SK-N-SH (cell line): Measurements from ENCODE around the gene CCDC187.

Experiments used
- CHD2 ChIP-seq: fragments of 150-350 bp; IDR thresholded peaks from 2 replicates; pipeline ENCODE4 v1.6.1; 2018; ENCODE audit warnings: low read length; ENCODE audit not compliant: partially characterized antibody
- EP300 ChIP-seq, 2 experiments: IDR thresholded peaks; 2 replicates each; pipeline versions ENCODE4 v1.4.0 to v1.6.1; 2012; ENCODE audit warnings: borderline replicate concordance in 1 of 2, low read depth in 1 of 2, low read length in 1 of 2
- EZH2phosphoT487 ChIP-seq: fragments of 200-600 bp; sonication (generic); IDR thresholded peaks from 2 replicates; pipeline ENCODE4 v1.6.1; 2017; ENCODE audit warnings: low read depth, mixed run types, mild to moderate bottlenecking, antibody characterized with exemption, moderate library complexity, borderline replicate concordance
- GATA2 ChIP-seq: sonication (generic); formaldehyde crosslinking; IDR thresholded peaks from 2 replicates; pipeline ENCODE4 v1.5.0; 2020; ENCODE audit warnings: mild to moderate bottlenecking, missing genetic modification reagents
- MEF2A ChIP-seq: IDR thresholded peaks from 2 replicates; pipeline ENCODE4 v1.4.0; 2012; ENCODE audit warnings: low read depth, borderline replicate concordance
- POLR2AphosphoS5 ChIP-seq: IDR thresholded peaks from 2 replicates; pipeline ENCODE4 v1.6.1; 2012; ENCODE audit warnings: low read depth, low read length
- RCOR1 ChIP-seq: fragments of 150-350 bp; IDR thresholded peaks from 2 replicates; pipeline ENCODE4 v1.6.1; 2017; ENCODE audit warnings: antibody characterized with exemption, low read length
- SMC3 ChIP-seq: IDR thresholded peaks from 2 replicates; pipeline ENCODE4 v1.6.1; 2012; ENCODE audit warnings: low read depth, low read length, improper control_type of control experiment
- TAF1 ChIP-seq: IDR thresholded peaks from 2 replicates; pipeline ENCODE4 v1.6.1; 2012; ENCODE audit warnings: low read depth, mild to moderate bottlenecking, low read length, moderate library complexity, borderline replicate concordance
- TCF12 ChIP-seq: IDR thresholded peaks from 2 replicates; pipeline ENCODE4 v1.4.0; 2012
- TF ChIP-seq, protein P1 (sequence below): fragments of 200-600 bp; sonication (generic); IDR thresholded peaks from 2 replicates; pipeline ENCODE4 v1.6.1; 2017; ENCODE audit warnings: antibody characterized with exemption, mild to moderate bottlenecking, moderate library complexity
- TF ChIP-seq, protein P2 (sequence below): fragments of 150-350 bp; IDR thresholded peaks from 2 replicates; pipeline ENCODE4 v1.6.1; 2016; ENCODE audit warnings: mild to moderate bottlenecking, low read depth, low read length
- TF ChIP-seq, protein P3 (sequence below): fragments of 150-350 bp; IDR thresholded peaks from 2 replicates; pipeline ENCODE4 v1.6.1; 2017; ENCODE audit warnings: antibody characterized with exemption, low read length, low read depth, borderline replicate concordance

DNA sequence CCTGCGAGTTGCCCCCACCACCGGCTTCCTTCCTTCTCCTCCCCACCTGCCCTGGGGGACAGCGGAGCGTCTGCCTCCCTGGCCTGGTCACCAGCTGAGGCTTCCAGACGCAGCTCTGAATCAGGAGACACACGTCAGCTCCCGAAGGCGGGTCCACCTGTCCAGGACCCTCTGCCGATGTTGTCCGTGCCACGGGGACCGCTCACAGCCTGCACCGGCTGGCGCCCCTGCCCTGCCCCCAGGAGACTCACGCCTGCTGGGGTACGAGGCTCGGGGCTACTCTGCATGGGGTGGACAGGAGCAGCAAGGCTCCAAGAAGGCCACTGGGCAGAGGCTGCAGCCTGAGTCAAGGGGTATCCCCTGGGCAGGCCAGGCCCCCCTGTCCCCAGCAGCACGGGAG lies 1.9 kb upstream of the CCDC187 start:
- TF ChIP-seq, protein P1, sequence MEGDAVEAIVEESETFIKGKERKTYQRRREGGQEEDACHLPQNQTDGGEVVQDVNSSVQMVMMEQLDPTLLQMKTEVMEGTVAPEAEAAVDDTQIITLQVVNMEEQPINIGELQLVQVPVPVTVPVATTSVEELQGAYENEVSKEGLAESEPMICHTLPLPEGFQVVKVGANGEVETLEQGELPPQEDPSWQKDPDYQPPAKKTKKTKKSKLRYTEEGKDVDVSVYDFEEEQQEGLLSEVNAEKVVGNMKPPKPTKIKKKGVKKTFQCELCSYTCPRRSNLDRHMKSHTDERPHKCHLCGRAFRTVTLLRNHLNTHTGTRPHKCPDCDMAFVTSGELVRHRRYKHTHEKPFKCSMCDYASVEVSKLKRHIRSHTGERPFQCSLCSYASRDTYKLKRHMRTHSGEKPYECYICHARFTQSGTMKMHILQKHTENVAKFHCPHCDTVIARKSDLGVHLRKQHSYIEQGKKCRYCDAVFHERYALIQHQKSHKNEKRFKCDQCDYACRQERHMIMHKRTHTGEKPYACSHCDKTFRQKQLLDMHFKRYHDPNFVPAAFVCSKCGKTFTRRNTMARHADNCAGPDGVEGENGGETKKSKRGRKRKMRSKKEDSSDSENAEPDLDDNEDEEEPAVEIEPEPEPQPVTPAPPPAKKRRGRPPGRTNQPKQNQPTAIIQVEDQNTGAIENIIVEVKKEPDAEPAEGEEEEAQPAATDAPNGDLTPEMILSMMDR, result no peak
- no peak for TF ChIP-seq EP300 (IDR thresholded peaks at IDR 0.05; ENCODE audit: borderline replicate concordance in 1 of 2, low read depth in 1 of 2, low read length in 1 of 2)
- no peak for TF ChIP-seq TAF1
- TF ChIP-seq POLR2AphosphoS5, result no peak
- no peak for TF ChIP-seq MEF2A
- no peak for TF ChIP-seq CHD2
- no peak for TF ChIP-seq TCF12
- TF ChIP-seq SMC3, result no peak
- TF ChIP-seq RCOR1, result no peak
- TF ChIP-seq, protein P2, sequence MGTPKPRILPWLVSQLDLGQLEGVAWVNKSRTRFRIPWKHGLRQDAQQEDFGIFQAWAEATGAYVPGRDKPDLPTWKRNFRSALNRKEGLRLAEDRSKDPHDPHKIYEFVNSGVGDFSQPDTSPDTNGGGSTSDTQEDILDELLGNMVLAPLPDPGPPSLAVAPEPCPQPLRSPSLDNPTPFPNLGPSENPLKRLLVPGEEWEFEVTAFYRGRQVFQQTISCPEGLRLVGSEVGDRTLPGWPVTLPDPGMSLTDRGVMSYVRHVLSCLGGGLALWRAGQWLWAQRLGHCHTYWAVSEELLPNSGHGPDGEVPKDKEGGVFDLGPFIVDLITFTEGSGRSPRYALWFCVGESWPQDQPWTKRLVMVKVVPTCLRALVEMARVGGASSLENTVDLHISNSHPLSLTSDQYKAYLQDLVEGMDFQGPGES, result no peak
- no peak for TF ChIP-seq EZH2phosphoT487
- no peak for TF ChIP-seq GATA2 (CRISPR knock-in tag)
- TF ChIP-seq, protein P3, sequence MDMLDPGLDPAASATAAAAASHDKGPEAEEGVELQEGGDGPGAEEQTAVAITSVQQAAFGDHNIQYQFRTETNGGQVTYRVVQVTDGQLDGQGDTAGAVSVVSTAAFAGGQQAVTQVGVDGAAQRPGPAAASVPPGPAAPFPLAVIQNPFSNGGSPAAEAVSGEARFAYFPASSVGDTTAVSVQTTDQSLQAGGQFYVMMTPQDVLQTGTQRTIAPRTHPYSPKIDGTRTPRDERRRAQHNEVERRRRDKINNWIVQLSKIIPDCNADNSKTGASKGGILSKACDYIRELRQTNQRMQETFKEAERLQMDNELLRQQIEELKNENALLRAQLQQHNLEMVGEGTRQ, result no peak
